ENCODE data around the gene NMD3. TPM values are rescaled to one million over a fixed set of nuclear protein-coding genes. Genes with fewer than 3 reads are reported as not detected.

The NMD3 gene
- total and polyA plus RNA-seq, 9 of the 15 experiments (the other 6 are each of a cell fraction or from before 2014, with no cell fraction given), result 63.5 to 178 (median 111) TPM

DNA sequence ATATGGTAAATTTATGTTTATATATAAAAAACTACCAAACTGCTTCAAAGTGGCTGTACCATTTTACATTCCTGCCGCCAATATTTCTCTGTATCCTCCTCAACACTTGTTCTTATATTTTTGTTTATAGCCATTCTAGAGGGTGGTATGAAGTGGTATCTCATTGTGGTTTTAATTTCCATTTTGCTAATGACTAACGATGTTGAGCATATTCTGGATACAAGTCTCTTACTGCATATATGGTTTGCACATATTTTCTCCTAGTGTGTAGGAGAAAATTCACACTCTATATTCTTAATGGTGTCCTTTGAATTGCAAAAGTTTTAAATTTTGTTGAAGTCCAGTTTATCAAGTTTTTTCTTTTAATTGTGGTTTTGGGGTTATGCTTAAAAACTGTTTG, 15.1 kb downstream of the NMD3 start:
- TF ChIP-seq PHB (CRISPR knock-in tag; IDR thresholded peaks at IDR 0.05) (no peak), TEAD1 (CRISPR knock-in tag; IDR thresholded peaks at IDR 0.05) (no peak), MECOM (CRISPR knock-in tag; IDR thresholded peaks at IDR 0.05) (no peak), NFXL1 (CRISPR knock-in tag; IDR thresholded peaks at IDR 0.05) (no peak), ETV5 (CRISPR knock-in tag; IDR thresholded peaks at IDR 0.05; ENCODE audit: low read depth) (no peak), RBM14 (IDR thresholded peaks at IDR 0.05; ENCODE audit: borderline replicate concordance, insufficient read depth, low read depth, low read length) (no peak), DIDO1 (tag; IDR thresholded peaks at IDR 0.05; ENCODE audit: low read depth) (no peak), KLF1 (tag; IDR thresholded peaks at IDR 0.05) (no peak), KAT7 (CRISPR knock-in tag; IDR thresholded peaks at IDR 0.05; ENCODE audit: borderline replicate concordance) (no peak), ZNF41 (CRISPR knock-in tag; conservative IDR thresholded peaks at IDR 0.05) (no peak), ZNF668 (CRISPR knock-in tag; IDR thresholded peaks at IDR 0.05) (no peak)
- TF ChIP-seq, protein P1, sequence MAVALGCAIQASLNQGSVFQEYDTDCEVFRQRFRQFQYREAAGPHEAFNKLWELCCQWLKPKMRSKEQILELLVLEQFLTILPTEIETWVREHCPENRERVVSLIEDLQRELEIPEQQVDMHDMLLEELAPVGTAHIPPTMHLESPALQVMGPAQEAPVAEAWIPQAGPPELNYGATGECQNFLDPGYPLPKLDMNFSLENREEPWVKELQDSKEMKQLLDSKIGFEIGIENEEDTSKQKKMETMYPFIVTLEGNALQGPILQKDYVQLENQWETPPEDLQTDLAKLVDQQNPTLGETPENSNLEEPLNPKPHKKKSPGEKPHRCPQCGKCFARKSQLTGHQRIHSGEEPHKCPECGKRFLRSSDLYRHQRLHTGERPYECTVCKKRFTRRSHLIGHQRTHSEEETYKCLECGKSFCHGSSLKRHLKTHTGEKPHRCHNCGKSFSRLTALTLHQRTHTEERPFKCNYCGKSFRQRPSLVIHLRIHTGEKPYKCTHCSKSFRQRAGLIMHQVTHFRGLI (CRISPR knock-in tag; IDR thresholded peaks at IDR 0.05), result no peak
- TF ChIP-seq, protein P2, sequence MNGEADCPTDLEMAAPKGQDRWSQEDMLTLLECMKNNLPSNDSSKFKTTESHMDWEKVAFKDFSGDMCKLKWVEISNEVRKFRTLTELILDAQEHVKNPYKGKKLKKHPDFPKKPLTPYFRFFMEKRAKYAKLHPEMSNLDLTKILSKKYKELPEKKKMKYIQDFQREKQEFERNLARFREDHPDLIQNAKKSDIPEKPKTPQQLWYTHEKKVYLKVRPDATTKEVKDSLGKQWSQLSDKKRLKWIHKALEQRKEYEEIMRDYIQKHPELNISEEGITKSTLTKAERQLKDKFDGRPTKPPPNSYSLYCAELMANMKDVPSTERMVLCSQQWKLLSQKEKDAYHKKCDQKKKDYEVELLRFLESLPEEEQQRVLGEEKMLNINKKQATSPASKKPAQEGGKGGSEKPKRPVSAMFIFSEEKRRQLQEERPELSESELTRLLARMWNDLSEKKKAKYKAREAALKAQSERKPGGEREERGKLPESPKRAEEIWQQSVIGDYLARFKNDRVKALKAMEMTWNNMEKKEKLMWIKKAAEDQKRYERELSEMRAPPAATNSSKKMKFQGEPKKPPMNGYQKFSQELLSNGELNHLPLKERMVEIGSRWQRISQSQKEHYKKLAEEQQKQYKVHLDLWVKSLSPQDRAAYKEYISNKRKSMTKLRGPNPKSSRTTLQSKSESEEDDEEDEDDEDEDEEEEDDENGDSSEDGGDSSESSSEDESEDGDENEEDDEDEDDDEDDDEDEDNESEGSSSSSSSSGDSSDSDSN (IDR thresholded peaks at IDR 0.05; ENCODE audit: borderline replicate concordance in 1 of 2, low read depth in 2 of 2, low read length in 2 of 2), result no peak
- TF ChIP-seq, protein P3, sequence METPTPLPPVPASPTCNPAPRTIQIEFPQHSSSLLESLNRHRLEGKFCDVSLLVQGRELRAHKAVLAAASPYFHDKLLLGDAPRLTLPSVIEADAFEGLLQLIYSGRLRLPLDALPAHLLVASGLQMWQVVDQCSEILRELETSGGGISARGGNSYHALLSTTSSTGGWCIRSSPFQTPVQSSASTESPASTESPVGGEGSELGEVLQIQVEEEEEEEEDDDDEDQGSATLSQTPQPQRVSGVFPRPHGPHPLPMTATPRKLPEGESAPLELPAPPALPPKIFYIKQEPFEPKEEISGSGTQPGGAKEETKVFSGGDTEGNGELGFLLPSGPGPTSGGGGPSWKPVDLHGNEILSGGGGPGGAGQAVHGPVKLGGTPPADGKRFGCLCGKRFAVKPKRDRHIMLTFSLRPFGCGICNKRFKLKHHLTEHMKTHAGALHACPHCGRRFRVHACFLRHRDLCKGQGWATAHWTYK (CRISPR knock-in tag; IDR thresholded peaks at IDR 0.05), result no peak
- H3K4me1 ChIP-seq (replicated peaks in 1 of 2; ENCODE audit: control insufficient read depth in 2 of 2, insufficient read depth in 2 of 2, low read length in 2 of 2), result no peaks in the 10 kb centered on the region; a peak in 1 of 5 replicates
- 93% methylated on average over 2 of the region's 2 CpGs for WGBS (ENCODE audit: insufficient coverage, low coverage, missing lambda C conversion rate)
- H3K27me3 ChIP-seq (ENCODE audit: control insufficient read depth in 2 of 2, insufficient read depth in 2 of 2, low read length in 2 of 2), result no peaks in the 10 kb centered on the region
- H3K4me3 ChIP-seq, result no peak overlapping the region
- peaks cover 53% of the 10 kb centered on the region; the same call in 2 of the 3 replicates for H3K79me2 ChIP-seq (ENCODE audit: control insufficient read depth, insufficient read depth, low read length)
- H2AFZ ChIP-seq (ENCODE audit: low read depth, low read length), result no peak overlapping the region
- no peak for FAIRE-seq
- no peaks in the 10 kb centered on the region for H3K9me1 ChIP-seq (ENCODE audit: control insufficient read depth, insufficient read depth, low read length)
- ChIA-PET CTCF (ENCODE audit: low intra/inter-chr PET ratio) (no interaction called here), POLR2A (interaction anchor here (0.9 kb wide), 1 partner anchor 8 kb away, joined by 3 read pairs; no protein-coding TSS in a partner anchor)
- in situ Hi-C loops (cut with MboI) (loop anchor here (25.0 kb wide), 1 partner anchor 1024 kb away; no protein-coding TSS in a partner anchor), intact Hi-C loops (cut with micrococcal nuclease) (no loop called here)
- no peak overlapping the region for H3K9ac ChIP-seq (ENCODE audit: insufficient read depth in 1 of 2, low read depth in 2 of 2, low read length in 2 of 2)
- H4K20me1 ChIP-seq (replicated peaks; ENCODE audit: control insufficient read depth, insufficient read depth, low read length), result no peaks in the 10 kb centered on the region; the same call in 1 of the 2 replicates
- H3K36me3 ChIP-seq (ENCODE audit: control insufficient read depth, insufficient read depth, low read length), result peaks cover 96% of the 10 kb centered on the region
- no peak for DNase-seq (ENCODE audit: extremely low read depth in 1 of 4, low spot score in 3 of 4)
- ATAC-seq, result no peak
- H3K9me3 ChIP-seq (replicated peaks; ENCODE audit: control insufficient read depth, insufficient read depth, low read depth, low read length), result no peaks in the 10 kb centered on the region
- H3K27ac ChIP-seq (ENCODE audit: extremely low read depth, low read depth, low read length), result no peak overlapping the region
- no peak overlapping the region for H3K4me2 ChIP-seq (ENCODE audit: insufficient read depth, low read length)
- no TSS peak for BruUV-seq (replicated peaks)
